AG04450 (cell line): ENCODE measurements around the gene FOXB2. TPM values are rescaled to one million over a fixed set of nuclear protein-coding genes. Genes with fewer than 3 reads are reported as not detected.

Source experiments
- CTCF ChIA-PET: fragments of 300-600, 350-600 bp; formaldehyde crosslinking; extraction: SDS; loops from one replicate; lab custom pipeline; 2022; ENCODE audit warnings: antibody characterized with exemption, inconsistent platforms; lab: Charles Lee
- POLR2A ChIA-PET: fragments of 350-600 bp; formaldehyde crosslinking; extraction: SDS; loops from one replicate; lab custom pipeline; 2021; ENCODE audit warnings: antibody characterized with exemption, inconsistent platforms; lab: Yijun Ruan, JAX
- DNase-seq: peaks from one replicate; pipeline ENCODE4 v3.0.0-alpha.2; 2011; ENCODE audit warnings: low read depth, low spot score
- H3K27ac ChIP-seq: one replicate; pipeline ENCODE4 v1.5.1; 2012; ENCODE audit warnings: low read depth, low read length, control low read depth
- H3K27me3 ChIP-seq: one replicate; pipeline ENCODE4 v1.6.0; 2012; ENCODE audit warnings: low read length; ENCODE audit not compliant: control insufficient read depth, insufficient read depth
- H3K4me3 ChIP-seq: 2 replicates; pipeline ENCODE4 v1.5.1; 2011; ENCODE audit warnings: mild to moderate bottlenecking, low read depth, low read length, control low read depth
- H3K9me3 ChIP-seq: 2 replicates; pipeline ENCODE4 v1.5.1; 2012; ENCODE audit warnings: low read length; ENCODE audit not compliant: control insufficient read depth, insufficient read depth
- CTCF ChIP-seq: IDR thresholded peaks from 2 replicates; pipeline ENCODE4 v1.5.1; 2011; ENCODE audit warnings: low read depth, low read length, control low read depth, inconsistent platforms
- polyA plus RNA-seq: library from polyadenylated mRNA; depleted of rRNA; stranded (reverse); fragments of >200 nt; gene quantifications from 2 replicates; pipeline ENCODE4 v1.2.3, GENCODE V29; 2011

Gene FOXB2
- polyA plus RNA-seq, 1 experiment = not detected

GRCh38 chr9:77020413-77021290 lies 1.2 kb downstream of the FOXB2 start:
- no peak for DNase-seq
- ChIA-PET POLR2A (no interaction called here), CTCF (interaction anchor here (1.0 kb wide), 1 partner anchor 211 kb away, joined by 3 read pairs; no protein-coding TSS in a partner anchor)
- no peak overlapping the region for H3K27ac ChIP-seq
- peaks cover 22% of the 10 kb centered on the region; the same call in 1 of the 2 replicates for H3K9me3 ChIP-seq
- H3K4me3 ChIP-seq = no peak overlapping the region
- no peak for TF ChIP-seq CTCF
- peaks cover 91% of the 10 kb centered on the region for H3K27me3 ChIP-seq

DNA sequence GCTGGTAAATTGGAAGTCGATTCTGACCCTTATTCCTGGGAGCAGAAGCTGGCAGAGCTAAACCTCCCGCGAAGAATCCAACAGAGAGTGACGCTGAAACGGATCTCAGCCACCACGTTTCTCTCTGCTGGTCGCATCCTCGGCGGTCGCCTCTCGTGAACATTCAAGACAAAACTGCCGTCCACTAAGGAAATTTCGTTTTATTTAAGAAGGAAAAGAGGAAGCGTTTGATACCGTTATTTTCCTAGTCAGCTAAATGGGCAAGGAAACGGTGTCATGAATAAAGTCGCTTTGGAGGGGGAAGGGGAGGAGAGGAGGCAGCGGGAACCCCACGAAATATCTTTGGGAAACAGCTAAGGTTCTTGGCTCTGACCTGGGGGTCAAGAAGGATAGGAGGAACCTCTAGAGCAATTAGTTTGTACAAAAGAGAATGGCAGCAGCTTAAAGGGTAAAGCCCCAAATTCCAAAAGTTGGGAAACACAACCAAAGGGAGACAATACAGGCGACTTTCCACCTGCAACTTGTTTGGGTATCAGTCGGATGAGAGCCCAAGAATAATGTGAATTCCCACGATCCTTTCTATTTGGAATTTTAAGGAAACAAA lies 1.9 kb downstream of the FOXB2 start:
- H3K9me3 ChIP-seq = peaks cover 22% of the 10 kb centered on the region; the same call in 1 of the 2 replicates
- CTCF ChIA-PET = interaction anchor here (1.0 kb wide), 1 partner anchor 211 kb away, joined by 3 read pairs; no protein-coding TSS in a partner anchor
- no peak for TF ChIP-seq CTCF
- H3K27me3 ChIP-seq = peaks cover 83% of the 10 kb centered on the region
- no peak overlapping the region for H3K4me3 ChIP-seq
- no peak overlapping the region for H3K27ac ChIP-seq
- no peak for DNase-seq
- POLR2A ChIA-PET = no interaction called here

- POLR2A ChIA-PET = no interaction called here
- Histone ChIP-seq H3K4me3 (no peak overlapping the region), H3K9me3 (peaks cover 22% of the 10 kb centered on the region; the same call in 1 of the 2 replicates), H3K27ac (no peak overlapping the region), H3K27me3 (peaks cover 76% of the 10 kb centered on the region)
- no peak for TF ChIP-seq CTCF
- no peak for DNase-seq
- CTCF ChIA-PET = no interaction called here
These were observed 2.7 kb downstream of the FOXB2 start for GRCh38 chr9:77021922-77022782.

DNA sequence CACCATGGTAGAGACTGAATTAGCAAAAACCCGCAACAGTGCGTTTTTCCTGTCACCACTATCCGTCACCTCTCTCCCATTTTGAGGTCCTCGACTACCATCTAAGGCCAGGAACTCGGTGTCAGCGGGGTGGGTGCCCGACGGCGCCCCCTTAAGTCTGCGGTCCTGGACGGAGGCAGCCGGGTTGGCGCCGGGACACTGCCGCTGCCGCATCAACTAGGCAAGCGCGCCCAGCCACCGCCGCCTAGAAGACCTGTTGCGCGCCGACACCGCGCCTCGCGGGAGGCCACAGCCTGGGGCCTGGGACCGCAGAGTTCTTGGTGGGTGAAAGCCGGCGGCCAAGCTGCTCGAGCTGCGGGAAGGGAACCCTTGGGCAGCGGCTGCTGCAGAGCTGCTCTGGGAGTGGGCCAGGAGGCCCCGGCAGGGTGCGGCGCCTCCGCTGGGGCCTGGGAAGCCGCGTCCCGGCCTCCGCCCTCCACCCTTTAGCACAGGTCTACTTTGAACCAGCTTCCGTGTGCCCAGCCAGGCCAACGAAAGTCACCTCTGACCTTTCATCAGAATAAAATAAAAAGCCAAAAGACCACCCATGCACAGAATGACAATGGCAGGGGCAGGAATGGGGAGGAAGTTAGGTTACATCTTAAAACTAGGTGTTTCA lies 3.5 kb downstream of the FOXB2 start:
- ChIA-PET CTCF (no interaction called here), POLR2A (no interaction called here)
- Histone ChIP-seq H3K4me3 (no peak overlapping the region), H3K27ac (no peak overlapping the region), H3K9me3 (peaks cover 22% of the 10 kb centered on the region; the same call in 1 of the 2 replicates), H3K27me3 (peaks cover 68% of the 10 kb centered on the region)
- DNase-seq = no peak
- no peak for TF ChIP-seq CTCF
